ENCODE results near the gene SLC12A3. TPM values are rescaled to one million over a fixed set of nuclear protein-coding genes. Genes with fewer than 3 reads are reported as not detected.

The SLC12A3 gene
- total RNA-seq, 1 donor: 0.10 TPM

GRCh38 chr16:56911771-56912571 is 47.0 kb downstream of the SLC12A3 start:
- Histone ChIP-seq H3K4me1 (ENCODE audit: insufficient read depth, low read length) (peaks cover 55% of the 10 kb centered on the region), H3K9me3 (ENCODE audit: low read depth, low read length) (no peaks in the 10 kb centered on the region), H3K27me3 (ENCODE audit: insufficient read depth, low read length) (no peaks in the 10 kb centered on the region), H3K4me3 (ENCODE audit: low read length) (no peak overlapping the region)

DNA sequence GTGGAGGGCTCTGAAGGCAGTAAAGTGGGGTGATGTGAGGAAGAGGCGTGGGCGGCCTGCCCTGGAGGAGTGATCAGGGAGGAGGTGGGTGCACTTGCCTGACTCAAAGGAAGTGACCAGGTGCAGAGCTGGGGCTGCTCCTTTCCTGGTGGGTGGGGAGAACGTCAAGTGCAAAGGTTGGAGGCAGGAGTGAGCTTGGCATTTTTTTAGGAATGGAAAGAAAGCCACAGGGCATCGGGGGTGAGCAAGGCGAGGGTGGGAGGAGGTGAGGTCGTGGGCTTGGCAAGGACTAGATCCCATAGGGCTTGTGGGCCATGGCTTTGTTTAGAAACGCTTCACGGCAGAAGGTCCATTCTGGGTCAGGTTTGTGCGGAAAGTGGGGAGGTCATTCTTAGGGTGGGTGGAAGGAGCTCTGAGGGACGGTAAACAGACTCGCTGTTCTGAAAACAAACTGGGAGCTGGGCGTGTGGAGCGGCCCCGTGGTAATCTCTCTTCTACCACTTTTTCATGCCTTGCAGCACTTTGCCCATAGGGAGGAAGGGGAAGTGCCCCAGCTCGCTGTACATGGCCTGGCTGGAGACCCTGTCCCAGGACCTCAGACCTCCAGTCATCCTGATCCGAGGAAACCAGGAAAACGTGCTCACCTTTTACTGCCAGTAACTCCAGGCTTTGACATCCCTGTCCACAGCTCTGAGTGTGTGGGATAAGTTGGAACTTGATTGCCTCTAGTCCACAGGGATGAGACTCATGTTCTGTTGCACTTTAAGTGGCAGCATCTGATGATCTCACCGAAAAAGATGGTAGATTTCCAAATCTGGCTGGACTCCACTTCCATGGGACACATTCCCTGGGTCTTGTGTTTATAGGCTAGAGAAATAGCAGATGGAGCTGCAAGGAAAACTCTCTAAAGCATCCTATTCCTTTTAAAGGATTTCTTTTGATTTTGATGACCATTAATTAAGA is 48.0 kb downstream of the SLC12A3 start:
- no peaks in the 10 kb centered on the region for H3K27me3 ChIP-seq (ENCODE audit: insufficient read depth, low read length)
- no peaks in the 10 kb centered on the region for H3K9me3 ChIP-seq (ENCODE audit: low read depth, low read length)
- no peak overlapping the region for H3K4me3 ChIP-seq (ENCODE audit: low read length)
- H3K4me1 ChIP-seq (ENCODE audit: insufficient read depth, low read length): peaks cover 65% of the 10 kb centered on the region

GRCh38 chr16:56914896-56915295 is 49.9 kb downstream of the SLC12A3 start:
- no peak overlapping the region for H3K4me3 ChIP-seq (ENCODE audit: low read length)
- H3K9me3 ChIP-seq (ENCODE audit: low read depth, low read length): no peaks in the 10 kb centered on the region
- peaks cover 68% of the 10 kb centered on the region for H3K4me1 ChIP-seq (ENCODE audit: insufficient read depth, low read length)

DNA sequence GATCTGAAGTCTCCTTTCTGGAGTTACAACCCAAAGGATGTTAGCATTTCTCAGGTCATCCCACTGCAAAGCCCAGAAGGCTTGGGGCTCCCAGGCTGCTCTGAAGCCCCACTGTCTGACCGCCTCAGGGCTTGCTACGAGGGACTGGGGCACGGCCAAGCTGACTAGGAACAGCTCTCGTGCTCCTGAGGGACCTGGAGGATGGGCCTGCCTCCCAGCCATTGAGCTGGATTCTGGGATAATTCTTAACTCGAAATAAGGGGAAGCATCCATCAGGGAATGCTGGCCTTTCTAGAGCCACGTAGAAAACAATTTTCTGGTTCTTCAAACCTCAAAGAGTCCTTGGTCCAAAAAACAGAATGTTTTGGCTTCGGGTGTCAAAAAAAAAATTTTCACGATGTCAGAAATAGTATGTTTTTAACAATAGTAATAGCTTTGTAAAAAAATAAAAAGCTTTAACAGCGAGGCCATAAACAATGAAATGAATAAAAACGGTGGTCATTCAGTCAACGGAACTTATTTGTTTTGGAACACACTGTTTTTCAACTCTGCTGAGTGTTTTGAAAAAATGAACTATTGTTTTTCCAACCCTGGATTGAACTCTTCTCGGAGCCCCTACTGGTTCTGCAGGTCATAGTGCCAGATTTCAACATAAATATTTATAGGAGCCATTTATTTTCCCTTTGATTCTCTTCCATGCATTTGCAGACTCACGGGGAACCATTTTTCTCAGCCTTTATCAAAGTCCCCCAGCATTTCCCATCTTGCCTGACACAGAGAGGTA is 50.5 kb downstream of the SLC12A3 start:
- Histone ChIP-seq H3K27me3 (ENCODE audit: insufficient read depth, low read length) (no peaks in the 10 kb centered on the region), H3K4me1 (ENCODE audit: insufficient read depth, low read length) (peaks cover 68% of the 10 kb centered on the region), H3K9me3 (ENCODE audit: low read depth, low read length) (no peaks in the 10 kb centered on the region), H3K4me3 (ENCODE audit: low read length) (no peak overlapping the region)

More at GRCh38 chr16:56914896-56915295, 49.9 kb downstream of the SLC12A3 start:
- H3K27me3 ChIP-seq (ENCODE audit: insufficient read depth, low read length): no peaks in the 10 kb centered on the region

DNA sequence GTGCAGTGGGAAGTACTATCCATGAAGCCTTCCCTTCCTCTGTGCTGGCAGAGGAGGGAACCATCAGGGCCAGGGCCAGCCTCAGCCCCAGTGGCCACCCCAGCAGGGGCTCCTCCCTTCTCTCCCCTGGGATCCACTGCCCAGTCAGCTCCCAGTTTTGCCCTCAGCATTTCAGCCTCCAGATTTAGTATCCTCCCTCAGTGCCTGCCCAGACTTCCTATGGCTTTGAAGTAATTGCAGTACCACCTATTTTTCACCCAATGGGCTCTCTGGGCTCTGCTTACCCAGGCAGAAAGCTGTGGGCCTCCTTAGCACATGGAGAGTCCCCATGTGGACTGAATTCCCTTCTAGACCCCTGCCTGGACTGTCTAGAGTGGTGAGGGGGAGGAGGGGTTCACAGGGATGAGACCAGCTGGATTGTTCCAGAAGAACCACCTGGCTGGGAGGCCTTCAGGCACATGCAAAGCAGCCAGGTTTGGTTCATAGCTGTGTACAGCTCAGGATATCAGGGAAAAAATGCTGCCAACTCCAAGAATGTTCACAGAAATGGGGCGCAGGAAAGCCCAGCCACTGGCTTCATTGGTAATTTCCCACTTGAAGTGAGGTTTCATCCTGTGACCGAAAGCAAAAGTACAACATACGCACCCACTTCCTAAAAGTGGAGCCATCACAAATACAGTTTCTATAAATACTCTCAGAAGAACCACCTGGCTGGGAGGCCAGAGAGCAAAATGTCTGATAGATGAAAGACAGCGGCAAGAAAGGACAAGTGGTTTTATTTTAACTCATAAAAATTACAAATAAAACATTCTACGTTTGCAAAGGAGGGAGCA is 51.8 kb downstream of the SLC12A3 start:
- H3K4me1 ChIP-seq (ENCODE audit: insufficient read depth, low read length): peaks cover 58% of the 10 kb centered on the region
- no peak overlapping the region for H3K4me3 ChIP-seq (ENCODE audit: low read length)
- no peaks in the 10 kb centered on the region for H3K9me3 ChIP-seq (ENCODE audit: low read depth, low read length)
- H3K27me3 ChIP-seq (ENCODE audit: insufficient read depth, low read length): no peaks in the 10 kb centered on the region

- no peaks in the 10 kb centered on the region for H3K27me3 ChIP-seq (ENCODE audit: insufficient read depth, low read length)
- no peaks in the 10 kb centered on the region for H3K9me3 ChIP-seq (ENCODE audit: low read depth, low read length)
- H3K4me3 ChIP-seq (ENCODE audit: low read length): no peak overlapping the region
- H3K4me1 ChIP-seq (ENCODE audit: insufficient read depth, low read length): peaks cover 40% of the 10 kb centered on the region
These were observed 53.5 kb downstream of the SLC12A3 start for GRCh38 chr16:56918467-56919012.

DNA sequence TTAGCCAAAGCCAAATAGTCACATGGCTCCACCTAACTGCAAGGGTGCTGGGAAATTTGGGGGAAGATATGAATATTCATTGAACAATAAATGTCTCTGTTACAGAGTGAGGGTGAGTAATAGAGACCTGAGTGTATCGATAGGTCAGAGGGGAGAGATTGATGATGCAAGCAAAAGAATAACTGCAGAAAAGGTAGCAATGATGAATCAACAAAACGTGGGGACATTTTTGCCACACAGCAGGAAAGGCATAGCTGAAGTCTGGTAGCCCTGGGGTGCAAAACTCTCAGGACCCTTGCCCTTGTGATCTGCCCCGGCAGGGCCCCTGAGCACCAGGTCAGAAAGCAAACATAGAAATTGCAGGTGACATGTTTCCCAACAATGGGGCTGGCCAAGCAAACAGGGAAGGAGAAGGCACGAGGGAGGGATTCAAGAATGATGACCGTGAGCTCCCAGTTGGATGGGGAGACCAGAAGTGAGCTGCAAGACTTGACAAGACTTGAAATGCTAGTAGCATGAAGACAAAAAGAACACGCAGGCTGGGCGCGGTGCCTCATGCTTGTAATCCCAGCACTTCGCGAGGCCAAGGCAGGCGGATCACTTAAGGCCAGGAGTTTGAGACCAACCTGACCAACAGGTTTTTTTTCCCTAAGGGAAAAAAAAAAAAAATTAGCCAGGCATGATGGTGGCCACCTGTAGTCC is 54.2 kb downstream of the SLC12A3 start:
- Histone ChIP-seq H3K27me3 (ENCODE audit: insufficient read depth, low read length) (no peaks in the 10 kb centered on the region), H3K4me1 (ENCODE audit: insufficient read depth, low read length) (peaks cover 43% of the 10 kb centered on the region), H3K9me3 (ENCODE audit: low read depth, low read length) (no peaks in the 10 kb centered on the region), H3K4me3 (ENCODE audit: low read length) (no peak overlapping the region)

DNA sequence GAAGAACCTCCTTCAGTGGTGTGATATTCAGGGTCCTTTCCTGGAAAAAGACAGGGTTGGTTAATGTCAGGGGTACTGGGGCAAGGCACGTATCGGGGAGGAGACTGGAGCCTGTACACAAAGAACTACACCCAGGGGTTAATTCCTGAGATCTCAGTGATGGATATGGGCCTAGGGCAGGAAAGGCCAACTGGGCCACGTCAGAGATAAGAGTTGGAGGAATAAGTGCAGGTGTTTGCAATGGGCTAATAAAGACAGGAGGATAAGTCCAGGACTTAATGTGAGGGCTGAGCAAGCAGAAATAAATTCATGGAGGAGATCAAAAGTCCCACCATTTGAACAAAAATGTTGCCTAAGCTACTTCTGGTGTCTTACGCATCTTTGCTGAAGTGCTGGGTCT is 56.6 kb downstream of the SLC12A3 start:
- no peaks in the 10 kb centered on the region for H3K27me3 ChIP-seq (ENCODE audit: insufficient read depth, low read length)
- peaks cover 44% of the 10 kb centered on the region for H3K4me1 ChIP-seq (ENCODE audit: insufficient read depth, low read length)
- no peak overlapping the region for H3K4me3 ChIP-seq (ENCODE audit: low read length)
- H3K9me3 ChIP-seq (ENCODE audit: low read depth, low read length): no peaks in the 10 kb centered on the region

- Histone ChIP-seq H3K9me3 (ENCODE audit: low read depth, low read length) (no peaks in the 10 kb centered on the region), H3K27me3 (ENCODE audit: insufficient read depth, low read length) (no peaks in the 10 kb centered on the region), H3K4me1 (ENCODE audit: insufficient read depth, low read length) (peaks cover 24% of the 10 kb centered on the region), H3K4me3 (ENCODE audit: low read length) (no peak overlapping the region)
These were observed 58.6 kb downstream of the SLC12A3 start for GRCh38 chr16:56923481-56924091.

DNA sequence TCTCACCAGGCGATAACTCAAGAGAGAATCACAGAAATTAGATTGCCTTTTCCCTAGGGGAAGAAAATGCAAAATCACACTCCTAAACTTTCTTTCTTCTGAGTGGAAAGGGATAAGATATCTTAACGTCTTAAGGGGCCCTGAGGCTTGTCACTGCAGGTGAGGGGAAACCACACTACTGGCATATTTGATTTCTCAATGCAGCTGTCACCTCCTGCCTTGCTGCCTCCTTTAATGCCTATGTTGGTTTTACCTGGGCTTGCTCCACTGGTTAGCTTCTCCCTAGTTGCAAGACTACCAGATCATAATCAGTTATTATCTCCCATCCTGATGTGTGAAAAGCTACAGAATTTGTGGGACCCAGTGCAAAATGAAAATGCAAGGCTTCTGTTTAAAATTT is 62.5 kb downstream of the SLC12A3 start:
- no peaks in the 10 kb centered on the region for H3K27me3 ChIP-seq (ENCODE audit: insufficient read depth, low read length)
- no peak overlapping the region for H3K4me3 ChIP-seq (ENCODE audit: low read length)
- H3K9me3 ChIP-seq (ENCODE audit: low read depth, low read length): no peaks in the 10 kb centered on the region
- H3K4me1 ChIP-seq (ENCODE audit: insufficient read depth, low read length): peaks cover 26% of the 10 kb centered on the region

DNA sequence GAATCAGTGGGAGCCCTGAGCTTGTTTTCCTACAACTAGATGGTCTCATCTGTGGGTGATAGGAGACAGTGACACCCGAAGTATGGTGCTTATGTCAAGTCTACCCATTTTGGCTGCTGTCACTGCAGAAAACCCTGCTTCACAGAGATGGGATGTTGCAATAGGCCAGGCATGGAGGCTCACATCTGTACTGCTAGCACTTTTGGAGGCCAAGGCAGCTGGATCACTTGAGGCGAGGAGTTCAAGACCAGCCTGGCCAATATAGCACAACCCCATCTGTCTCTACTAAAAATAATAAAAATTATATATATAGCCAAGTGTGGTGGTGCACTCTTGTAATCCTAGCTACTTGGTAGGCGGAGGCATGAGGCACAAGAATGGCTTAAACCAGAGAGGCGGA is 64.6 kb downstream of the SLC12A3 start:
- peaks cover 33% of the 10 kb centered on the region for H3K4me1 ChIP-seq (ENCODE audit: insufficient read depth, low read length)
- H3K4me3 ChIP-seq (ENCODE audit: low read length): no peak overlapping the region
- no peaks in the 10 kb centered on the region for H3K9me3 ChIP-seq (ENCODE audit: low read depth, low read length)
- no peaks in the 10 kb centered on the region for H3K27me3 ChIP-seq (ENCODE audit: insufficient read depth, low read length)

- Histone ChIP-seq H3K4me1 (ENCODE audit: insufficient read depth, low read length) (peaks cover 35% of the 10 kb centered on the region), H3K27me3 (ENCODE audit: insufficient read depth, low read length) (no peaks in the 10 kb centered on the region), H3K4me3 (ENCODE audit: low read length) (no peak overlapping the region), H3K9me3 (ENCODE audit: low read depth, low read length) (no peaks in the 10 kb centered on the region)
These were observed 65.7 kb downstream of the SLC12A3 start for GRCh38 chr16:56930486-56931270.
